ENCODE data around the gene KLK13.

DNA sequence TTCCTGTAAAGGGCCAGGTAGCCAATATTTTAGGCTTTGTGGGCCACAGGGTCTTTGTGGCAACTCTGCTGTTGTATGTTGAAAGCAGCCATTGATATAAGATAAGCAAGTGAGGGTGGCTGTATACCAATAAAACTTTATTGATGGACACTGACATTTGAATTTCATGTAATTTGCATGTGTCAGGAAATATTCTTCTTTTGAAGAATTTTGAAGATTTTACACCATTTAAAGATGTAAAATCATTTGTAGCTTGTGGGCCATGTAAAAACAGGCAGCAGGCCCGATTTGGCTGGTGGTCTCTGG, 45.7 kb upstream of the KLK13 start:
- TF ChIP-seq, protein P1, sequence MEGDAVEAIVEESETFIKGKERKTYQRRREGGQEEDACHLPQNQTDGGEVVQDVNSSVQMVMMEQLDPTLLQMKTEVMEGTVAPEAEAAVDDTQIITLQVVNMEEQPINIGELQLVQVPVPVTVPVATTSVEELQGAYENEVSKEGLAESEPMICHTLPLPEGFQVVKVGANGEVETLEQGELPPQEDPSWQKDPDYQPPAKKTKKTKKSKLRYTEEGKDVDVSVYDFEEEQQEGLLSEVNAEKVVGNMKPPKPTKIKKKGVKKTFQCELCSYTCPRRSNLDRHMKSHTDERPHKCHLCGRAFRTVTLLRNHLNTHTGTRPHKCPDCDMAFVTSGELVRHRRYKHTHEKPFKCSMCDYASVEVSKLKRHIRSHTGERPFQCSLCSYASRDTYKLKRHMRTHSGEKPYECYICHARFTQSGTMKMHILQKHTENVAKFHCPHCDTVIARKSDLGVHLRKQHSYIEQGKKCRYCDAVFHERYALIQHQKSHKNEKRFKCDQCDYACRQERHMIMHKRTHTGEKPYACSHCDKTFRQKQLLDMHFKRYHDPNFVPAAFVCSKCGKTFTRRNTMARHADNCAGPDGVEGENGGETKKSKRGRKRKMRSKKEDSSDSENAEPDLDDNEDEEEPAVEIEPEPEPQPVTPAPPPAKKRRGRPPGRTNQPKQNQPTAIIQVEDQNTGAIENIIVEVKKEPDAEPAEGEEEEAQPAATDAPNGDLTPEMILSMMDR (IDR thresholded peaks at IDR 0.05), result no peak
- TF ChIP-seq POLR2A (IDR thresholded peaks at IDR 0.05), result no peak
